Stimulated activated CD4-positive, alpha-beta T cell treated with anti-CD3 and anti-CD28 coated beads, Interleukin-15, amount 100 ng/mL, for 24 hours (primary cell): ENCODE results near the gene TBC1D3L.
"Not testable (repeated sequence)": the region's sequence is repeated elsewhere in the genome, so short reads cannot be mapped to it uniquely, and the experiment has no call there.

ENCODE experiments used
- DNase-seq: peaks from one replicate; pipeline ENCODE4 v3.0.0-alpha.2; 2020

Gene TBC1D3L

DNA sequence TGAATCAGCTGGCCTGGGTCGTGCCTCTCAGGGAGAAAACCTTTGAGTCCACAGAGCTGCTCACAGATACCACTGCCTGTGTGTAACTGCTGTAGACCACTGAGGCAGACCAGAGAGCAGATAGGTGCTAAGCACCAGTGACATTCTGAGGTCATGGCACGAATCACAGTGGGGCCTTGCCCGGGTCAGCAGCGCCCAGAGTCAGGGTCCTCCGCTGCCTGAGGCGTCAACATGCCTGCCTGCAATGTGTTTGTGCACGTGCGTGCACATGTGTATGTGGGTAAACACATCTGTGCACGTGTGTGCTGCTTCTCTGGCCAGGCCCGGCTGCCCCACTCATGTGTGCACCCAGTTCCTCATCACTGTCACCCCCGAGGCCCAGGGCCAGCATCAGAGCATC, at the start of gene TBC1D3L:
TBC1D3L (minus strand) TSS at position 101 of the 400 bp plus-strand sequence. CDS start 1,540 bp downstream, outside the sequence.
- not testable (repeated sequence) for DNase-seq

DNA sequence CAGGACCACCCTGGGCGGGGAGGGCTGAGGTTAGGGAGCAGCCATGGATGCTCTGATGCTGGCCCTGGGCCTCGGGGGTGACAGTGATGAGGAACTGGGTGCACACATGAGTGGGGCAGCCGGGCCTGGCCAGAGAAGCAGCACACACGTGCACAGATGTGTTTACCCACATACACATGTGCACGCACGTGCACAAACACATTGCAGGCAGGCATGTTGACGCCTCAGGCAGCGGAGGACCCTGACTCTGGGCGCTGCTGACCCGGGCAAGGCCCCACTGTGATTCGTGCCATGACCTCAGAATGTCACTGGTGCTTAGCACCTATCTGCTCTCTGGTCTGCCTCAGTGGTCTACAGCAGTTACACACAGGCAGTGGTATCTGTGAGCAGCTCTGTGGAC, 14.8 kb upstream of the TBC1D3L start, which contains the start of gene TBC1D3D:
TBC1D3D (plus strand) TSS at position 301 of the 400 bp plus-strand sequence. CDS start 1,585 bp downstream, outside the sequence.
- not testable (repeated sequence) for DNase-seq
